ENCODE measurements around the gene CREB3L2.

The CREB3L2 gene

GRCh38 chr7:137850972-137851945 is 150.6 kb downstream of the CREB3L2 start:
- Histone ChIP-seq H3K4me3 (ENCODE audit: insufficient read depth in 1 of 2, low read depth in 1 of 2, low read length in 2 of 2) (no peak overlapping the region), H2BK12ac (ENCODE audit: low read length in 2 of 2) (no peak overlapping the region), H3K4ac (ENCODE audit: low read depth in 1 of 2, low read length in 2 of 2) (no peak overlapping the region), H3K9me3 (ENCODE audit: control insufficient read depth, low read length) (no peaks in the 10 kb centered on the region), H3K36me3 (ENCODE audit: control insufficient read depth in 1 of 2, insufficient read depth in 2 of 2, low read depth in 1 of 2, low read length in 2 of 2) (peaks cover 0 to 32% of the 10 kb centered on the region in 2 experiments), H2BK5ac (ENCODE audit: low read depth, low read length, poor library complexity, severe bottlenecking) (no peak overlapping the region), H2AK5ac (ENCODE audit: low read length, severe bottlenecking) (peak overlapping the region; percentile 75), H2AFZ (ENCODE audit: low read depth, low read length) (no peak overlapping the region), H4K91ac (ENCODE audit: low read length) (no peak overlapping the region), H3K79me1 (replicated peaks; ENCODE audit: low read length, poor library complexity, severe bottlenecking) (peaks cover 2% of the 10 kb centered on the region), H2BK15ac (ENCODE audit: low read depth, poor library complexity, severe bottlenecking) (no peak overlapping the region), H3K27ac (ENCODE audit: low read length, poor library complexity, severe bottlenecking) (peak overlapping the region; percentile 60), H3K4me1 (ENCODE audit: control insufficient read depth, insufficient read depth, low read depth, low read length) (peaks cover 11% of the 10 kb centered on the region), H3K4me2 (ENCODE audit: low read length, poor library complexity, severe bottlenecking) (no peak overlapping the region), H3K18ac (ENCODE audit: low read depth in 1 of 2, low read length in 2 of 2) (no peak overlapping the region), H3K14ac (ENCODE audit: low read length in 2 of 2) (no peak overlapping the region), H3K9ac (ENCODE audit: low read length) (no peak overlapping the region), H3K23ac (ENCODE audit: low read length in 2 of 2) (no peak overlapping the region), H2BK120ac (ENCODE audit: low read depth, low read length) (no peak overlapping the region), H3K27me3 (ENCODE audit: control insufficient read depth in 1 of 2, insufficient read depth in 1 of 2, low read length in 2 of 2) (peaks cover 0 to 7% of the 10 kb centered on the region in 2 experiments), H4K8ac (ENCODE audit: low read length) (no peak overlapping the region)
- no peak for DNase-seq
- WGBS, result 87% methylated on average over 5 of the region's 6 CpGs

- Histone ChIP-seq H3K4me3 (ENCODE audit: insufficient read depth in 1 of 2, low read depth in 1 of 2, low read length in 2 of 2) (no peak overlapping the region), H3K4me1 (ENCODE audit: control insufficient read depth, insufficient read depth, low read depth, low read length) (peaks cover 13% of the 10 kb centered on the region), H2AFZ (ENCODE audit: low read depth, low read length) (no peak overlapping the region), H3K79me1 (replicated peaks; ENCODE audit: low read length, poor library complexity, severe bottlenecking) (peaks cover 2% of the 10 kb centered on the region), H2BK12ac (ENCODE audit: low read length in 2 of 2) (no peak overlapping the region), H2BK5ac (ENCODE audit: low read depth, low read length, poor library complexity, severe bottlenecking) (no peak overlapping the region), H3K14ac (ENCODE audit: low read length in 2 of 2) (no peak overlapping the region), H3K27ac (ENCODE audit: low read length, poor library complexity, severe bottlenecking) (peak overlapping the region; percentile 60), H4K91ac (ENCODE audit: low read length) (no peak overlapping the region), H2BK15ac (ENCODE audit: low read depth, poor library complexity, severe bottlenecking) (no peak overlapping the region), H3K36me3 (ENCODE audit: control insufficient read depth in 1 of 2, insufficient read depth in 2 of 2, low read depth in 1 of 2, low read length in 2 of 2) (peaks cover 0 to 27% of the 10 kb centered on the region in 2 experiments), H3K9me3 (ENCODE audit: control insufficient read depth, low read length) (no peaks in the 10 kb centered on the region), H3K18ac (ENCODE audit: low read depth in 1 of 2, low read length in 2 of 2) (no peak overlapping the region), H3K27me3 (ENCODE audit: control insufficient read depth in 1 of 2, insufficient read depth in 1 of 2, low read length in 2 of 2) (peaks cover 0 to 14% of the 10 kb centered on the region in 2 experiments), H2BK120ac (ENCODE audit: low read depth, low read length) (no peak overlapping the region), H3K4me2 (ENCODE audit: low read length, poor library complexity, severe bottlenecking) (peak overlapping the region; percentile 27), H4K8ac (ENCODE audit: low read length) (no peak overlapping the region), H2AK5ac (ENCODE audit: low read length, severe bottlenecking) (no peak overlapping the region), H3K9ac (ENCODE audit: low read length) (no peak overlapping the region), H3K4ac (ENCODE audit: low read depth in 1 of 2, low read length in 2 of 2) (no peak overlapping the region), H3K23ac (ENCODE audit: low read length in 2 of 2) (no peak overlapping the region)
- no peak for DNase-seq
- WGBS, result 83% methylated on average over 2 of the region's 2 CpGs
Observed at GRCh38 chr7:137850571-137850970, 151.3 kb downstream of the CREB3L2 start.

- Histone ChIP-seq H3K9ac (ENCODE audit: low read length) (no peak overlapping the region), H3K4me3 (ENCODE audit: insufficient read depth in 1 of 2, low read depth in 1 of 2, low read length in 2 of 2) (no peak overlapping the region), H2BK12ac (ENCODE audit: low read length in 2 of 2) (no peak overlapping the region), H4K8ac (ENCODE audit: low read length) (no peak overlapping the region), H2AFZ (ENCODE audit: low read depth, low read length) (no peak overlapping the region), H3K4me1 (ENCODE audit: control insufficient read depth, insufficient read depth, low read depth, low read length) (peaks cover 16% of the 10 kb centered on the region), H2AK5ac (ENCODE audit: low read length, severe bottlenecking) (no peak overlapping the region), H3K27me3 (ENCODE audit: control insufficient read depth in 1 of 2, insufficient read depth in 1 of 2, low read length in 2 of 2) (peaks cover 0 to 15% of the 10 kb centered on the region in 2 experiments), H4K91ac (ENCODE audit: low read length) (no peak overlapping the region), H3K23ac (ENCODE audit: low read length in 2 of 2) (no peak overlapping the region), H2BK15ac (ENCODE audit: low read depth, poor library complexity, severe bottlenecking) (no peak overlapping the region), H3K4ac (ENCODE audit: low read depth in 1 of 2, low read length in 2 of 2) (no peak overlapping the region), H3K9me3 (ENCODE audit: control insufficient read depth, low read length) (no peaks in the 10 kb centered on the region), H2BK120ac (ENCODE audit: low read depth, low read length) (no peak overlapping the region), H3K14ac (ENCODE audit: low read length in 2 of 2) (no peak overlapping the region), H3K27ac (ENCODE audit: low read length, poor library complexity, severe bottlenecking) (no peak overlapping the region), H2BK5ac (ENCODE audit: low read depth, low read length, poor library complexity, severe bottlenecking) (no peak overlapping the region), H3K4me2 (ENCODE audit: low read length, poor library complexity, severe bottlenecking) (no peak overlapping the region), H3K79me1 (replicated peaks; ENCODE audit: low read length, poor library complexity, severe bottlenecking) (no peaks in the 10 kb centered on the region), H3K36me3 (ENCODE audit: control insufficient read depth in 1 of 2, insufficient read depth in 2 of 2, low read depth in 1 of 2, low read length in 2 of 2) (peaks cover 0 to 11% of the 10 kb centered on the region in 2 experiments), H3K18ac (ENCODE audit: low read depth in 1 of 2, low read length in 2 of 2) (no peak overlapping the region)
- WGBS, result 75% methylated on average over 6 of the region's 8 CpGs
- DNase-seq, result no peak
Observed at GRCh38 chr7:137848095-137848494, 153.8 kb downstream of the CREB3L2 start.

- Histone ChIP-seq H2BK12ac (ENCODE audit: low read length in 2 of 2) (no peak overlapping the region), H3K36me3 (ENCODE audit: control insufficient read depth in 1 of 2, insufficient read depth in 2 of 2, low read depth in 1 of 2, low read length in 2 of 2) (peaks cover 0 to 11% of the 10 kb centered on the region in 2 experiments), H3K4me3 (ENCODE audit: insufficient read depth in 1 of 2, low read depth in 1 of 2, low read length in 2 of 2) (peak overlapping the region in 1 of 2 experiments; percentile 79), H3K4ac (ENCODE audit: low read depth in 1 of 2, low read length in 2 of 2) (no peak overlapping the region), H2BK15ac (ENCODE audit: low read depth, poor library complexity, severe bottlenecking) (no peak overlapping the region), H3K4me1 (ENCODE audit: control insufficient read depth, insufficient read depth, low read depth, low read length) (peaks cover 16% of the 10 kb centered on the region), H2BK120ac (ENCODE audit: low read depth, low read length) (no peak overlapping the region), H3K23ac (ENCODE audit: low read length in 2 of 2) (no peak overlapping the region), H2AFZ (ENCODE audit: low read depth, low read length) (no peak overlapping the region), H3K4me2 (ENCODE audit: low read length, poor library complexity, severe bottlenecking) (peak overlapping the region; percentile 75), H3K9me3 (ENCODE audit: control insufficient read depth, low read length) (no peaks in the 10 kb centered on the region), H3K9ac (ENCODE audit: low read length) (peak overlapping the region; percentile 76), H3K79me1 (replicated peaks; ENCODE audit: low read length, poor library complexity, severe bottlenecking) (no peaks in the 10 kb centered on the region), H3K27me3 (ENCODE audit: control insufficient read depth in 1 of 2, insufficient read depth in 1 of 2, low read length in 2 of 2) (peaks cover 0 to 15% of the 10 kb centered on the region in 2 experiments), H4K8ac (ENCODE audit: low read length) (no peak overlapping the region), H2AK5ac (ENCODE audit: low read length, severe bottlenecking) (no peak overlapping the region), H2BK5ac (ENCODE audit: low read depth, low read length, poor library complexity, severe bottlenecking) (no peak overlapping the region), H4K91ac (ENCODE audit: low read length) (no peak overlapping the region), H3K18ac (ENCODE audit: low read depth in 1 of 2, low read length in 2 of 2) (no peak overlapping the region), H3K27ac (ENCODE audit: low read length, poor library complexity, severe bottlenecking) (no peak overlapping the region), H3K14ac (ENCODE audit: low read length in 2 of 2) (peak overlapping the region in 1 of 2 experiments; percentile 50)
- DNase-seq, result peak; percentile 20
- WGBS, result 30% methylated on average over 18 of the region's 18 CpGs
Observed at GRCh38 chr7:137847568-137848050, 154.3 kb downstream of the CREB3L2 start.

All from mesenchymal stem cell (in vitro differentiated cells and primary cell).